HG03378 (cell line): Measurements from ENCODE around the gene GMPPB.
"Not testable (repeated sequence)": the region's sequence is repeated elsewhere in the genome, so short reads cannot be mapped to it uniquely, and the experiment has no call there.

Source experiments
- ATAC-seq: cut with Tn5 transposase; IDR thresholded peaks from one replicate; pipeline ENCODE4 v1.9.1; 2021; ENCODE audit warnings: mild to moderate bottlenecking, moderate library complexity; ENCODE audit not compliant: unreplicated experiment

Gene GMPPB

DNA sequence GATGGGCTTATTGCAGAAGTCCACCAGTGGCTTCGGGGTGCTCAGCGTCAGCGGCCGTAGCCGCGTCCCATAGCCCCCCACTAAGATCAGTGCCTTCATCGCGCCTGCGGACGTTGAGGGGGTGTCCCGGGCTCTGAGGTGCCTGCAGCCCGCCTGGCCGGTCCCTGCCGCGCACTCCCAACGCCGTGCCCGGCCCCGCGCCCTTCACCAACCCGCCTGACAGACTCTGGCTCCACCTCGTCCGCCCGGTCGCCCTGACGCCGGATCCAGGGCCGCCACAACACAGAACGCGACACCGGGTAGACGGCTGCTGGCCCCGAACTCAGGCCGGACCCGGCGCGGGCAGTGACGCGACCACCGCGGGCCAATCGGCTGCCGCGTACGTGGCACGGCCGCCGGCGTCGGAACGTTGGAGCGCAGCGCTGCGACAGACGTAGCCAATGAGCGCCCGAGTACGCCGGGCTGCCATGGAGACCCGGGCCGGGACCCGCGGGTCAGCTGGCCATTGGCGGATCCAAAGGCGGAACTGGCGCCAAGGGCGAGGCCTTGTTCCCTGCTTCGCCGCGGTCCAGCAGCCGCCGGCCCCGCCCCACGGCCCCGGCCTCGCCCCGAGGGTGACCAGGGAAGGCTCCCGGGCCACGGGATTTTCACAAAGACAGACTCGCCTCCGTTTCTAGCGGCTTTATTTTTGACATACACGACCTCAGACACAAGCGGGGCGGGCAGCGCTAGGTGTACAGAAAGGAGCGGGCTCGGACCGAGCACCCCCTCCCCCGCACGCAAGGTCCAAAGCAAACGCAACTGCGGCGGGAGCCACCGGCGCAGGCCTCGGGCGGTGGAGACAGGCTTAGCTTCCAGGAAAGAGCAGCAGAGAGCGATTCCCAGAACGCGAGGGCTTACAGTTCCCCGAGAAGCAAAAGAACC, at the start of gene GMPPB:
Gene GMPPB (minus strand): TSS at position 324 of the 924 bp plus-strand sequence. CDS start 225 bp downstream, at position 99.
- ATAC-seq, result peak; percentile 60

DNA sequence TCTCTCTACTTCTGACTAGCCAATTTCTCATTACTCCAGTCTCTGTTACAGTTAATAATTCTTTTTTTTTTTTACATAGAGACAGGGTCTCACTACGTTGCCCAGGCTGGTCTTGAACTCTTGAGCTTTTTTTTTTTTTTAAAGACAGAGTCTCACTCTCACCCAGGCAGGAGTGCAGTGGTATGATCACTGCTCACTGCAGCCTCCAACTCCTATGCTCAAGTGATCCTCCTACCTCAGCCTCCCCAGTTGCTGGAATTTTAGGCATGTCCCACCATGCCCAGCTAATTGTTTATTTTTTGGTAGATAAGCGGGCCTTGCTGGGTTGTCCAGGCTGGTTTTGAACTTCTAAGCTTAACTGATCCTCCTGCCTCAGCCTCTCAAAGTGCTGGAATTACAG, 49.0 kb upstream of the GMPPB start:
- no peak for ATAC-seq

DNA sequence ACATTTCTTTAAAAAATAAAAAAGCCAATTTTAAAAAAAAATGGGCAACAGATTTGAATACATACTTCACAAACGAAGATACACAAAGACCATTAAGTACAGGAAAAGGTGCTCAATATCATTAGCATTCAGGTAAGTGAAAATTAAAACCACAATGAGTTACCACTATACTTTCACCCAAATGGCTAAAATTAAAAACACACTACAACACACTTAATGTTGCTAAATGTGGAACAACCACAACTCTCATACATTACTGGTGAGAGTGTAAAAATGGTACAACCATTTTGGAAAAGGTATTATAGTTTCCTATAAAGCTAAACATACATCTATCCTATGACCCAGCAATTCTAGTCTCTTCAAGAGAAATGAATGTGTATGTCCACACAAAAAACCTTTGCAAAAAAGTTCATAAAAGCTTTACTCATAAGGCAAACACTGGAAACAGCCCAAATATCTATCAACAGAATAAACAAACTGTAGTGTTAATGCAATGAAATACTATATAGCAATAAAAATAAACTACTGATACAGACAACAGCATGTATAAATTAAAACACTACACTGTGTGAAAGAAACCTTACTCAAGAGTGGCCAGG, 47.7 kb upstream of the GMPPB start:
- no peak for ATAC-seq

DNA sequence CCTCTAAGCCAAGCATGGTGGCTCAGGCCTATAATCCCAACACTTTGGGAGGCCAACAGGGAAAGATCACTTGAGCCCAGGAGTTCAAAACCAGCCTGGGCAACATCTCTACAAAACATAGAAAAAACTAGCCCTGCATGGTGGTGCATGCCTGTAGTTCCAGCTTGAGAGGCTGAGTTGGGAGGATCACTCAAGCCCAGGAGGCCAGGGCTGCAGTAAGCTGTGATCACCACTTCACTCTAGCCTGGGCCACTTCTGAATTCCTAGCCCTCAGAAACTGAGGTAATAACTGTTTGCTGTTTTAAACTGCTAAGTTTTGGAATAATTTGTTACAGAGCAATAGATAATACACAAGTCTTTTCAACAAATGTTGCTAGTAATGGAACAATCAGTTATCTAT, 46.2 kb upstream of the GMPPB start:
- no peak for ATAC-seq

DNA sequence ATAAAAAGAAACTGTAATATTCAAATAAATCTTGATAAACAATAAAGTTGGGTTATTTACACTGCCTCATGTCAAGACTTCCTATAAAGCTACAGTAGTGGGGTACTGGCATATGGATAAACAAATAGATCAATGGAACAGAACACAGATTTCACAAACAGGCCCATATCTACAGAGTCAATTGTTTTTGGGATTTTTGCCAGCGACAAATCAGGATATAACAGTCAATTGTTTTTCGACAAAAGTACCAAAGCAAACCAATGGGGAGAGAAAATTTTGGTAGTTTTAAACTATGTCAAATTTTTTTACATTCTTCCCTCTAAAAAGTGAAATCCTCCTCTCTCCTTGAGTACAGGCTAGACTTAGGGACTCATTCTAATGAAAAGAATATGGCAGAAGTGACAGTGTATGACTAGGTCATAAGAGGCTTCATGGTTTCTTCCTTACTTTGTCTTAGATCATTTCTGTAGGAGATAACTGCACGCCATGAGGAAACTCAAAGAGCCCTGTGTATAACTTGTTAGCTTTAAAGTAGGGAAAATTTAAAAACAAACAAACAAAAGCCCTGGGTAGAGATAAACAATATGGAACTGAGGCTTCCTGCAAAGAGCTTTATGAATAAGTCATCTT, 45.6 kb upstream of the GMPPB start:
- ATAC-seq, result no peak

DNA sequence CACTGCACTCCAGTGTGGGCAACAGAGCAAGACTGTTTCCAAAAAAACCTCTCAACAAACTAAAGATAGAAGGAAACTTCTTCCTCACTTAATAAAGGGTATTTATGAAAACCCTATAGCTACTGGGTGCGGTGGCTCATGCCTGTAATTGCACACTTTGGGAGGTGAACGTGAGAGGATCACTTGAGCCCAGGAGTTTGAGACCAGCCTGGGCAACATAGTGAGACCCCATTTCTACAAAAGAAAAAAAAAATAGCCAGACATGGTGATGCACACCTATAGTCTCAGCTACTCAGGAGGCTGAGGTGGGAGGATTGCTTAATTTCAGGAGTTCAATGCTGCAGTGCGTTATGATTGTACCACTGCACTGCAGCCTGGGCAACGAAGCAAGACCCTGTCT, 40.2 kb upstream of the GMPPB start:
- no peak for ATAC-seq

DNA sequence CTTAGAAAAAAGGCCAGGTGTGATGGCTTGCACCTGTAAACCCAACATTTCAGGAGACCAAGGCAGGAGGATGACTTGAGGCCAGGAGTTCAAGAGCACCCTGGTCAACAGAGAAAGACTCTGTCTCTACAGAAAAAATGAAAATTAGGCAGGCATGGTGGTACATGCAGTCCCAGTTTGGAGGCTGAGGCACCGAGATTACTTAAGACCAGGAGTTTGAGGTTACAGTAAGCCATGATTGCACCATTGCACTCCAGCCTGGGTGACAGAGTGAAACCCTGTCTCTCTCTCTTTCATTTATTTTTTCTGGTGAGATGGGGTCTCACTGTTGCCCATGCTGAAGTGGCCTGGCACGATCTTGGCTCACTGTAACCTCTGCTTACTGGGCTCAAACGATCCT, 37.9 kb upstream of the GMPPB start:
- ATAC-seq, result no peak

DNA sequence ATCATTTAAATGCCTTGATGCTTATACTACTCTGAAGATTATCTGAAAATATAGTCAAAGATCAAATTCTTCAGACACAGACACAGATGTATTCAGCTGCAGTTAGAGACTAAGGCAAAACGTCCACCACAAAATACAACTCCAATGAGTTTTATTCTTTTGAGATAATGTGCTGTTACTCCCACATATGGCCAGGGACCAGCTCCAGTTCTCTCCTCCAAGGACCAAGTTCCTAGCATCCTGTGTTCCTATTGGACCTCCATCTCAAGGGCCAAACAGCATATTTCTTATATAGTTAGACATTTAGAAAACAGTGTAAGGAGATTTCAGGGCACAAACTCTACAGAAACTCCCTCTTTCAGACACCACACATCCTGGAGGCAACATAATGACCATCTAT, 35.5 kb upstream of the GMPPB start:
- no peak for ATAC-seq

DNA sequence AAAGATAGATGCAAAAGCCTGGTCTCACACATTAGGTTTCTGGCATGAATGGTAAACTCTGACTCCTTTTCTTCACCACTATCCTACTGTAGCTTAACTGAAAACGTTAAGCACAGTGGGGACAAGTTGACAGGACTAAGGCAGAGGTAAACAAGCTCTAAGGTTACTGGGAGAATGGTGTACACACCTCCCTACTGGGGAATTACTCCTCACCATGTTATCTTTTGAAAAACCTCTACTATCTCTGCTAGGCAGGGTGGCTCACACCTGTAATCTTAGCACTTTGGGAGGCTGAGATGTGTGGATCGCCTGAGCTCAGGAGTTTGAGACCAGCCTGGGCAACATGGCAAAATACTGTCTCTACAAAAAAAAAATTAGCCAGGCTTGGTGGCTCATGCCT, 33.4 kb upstream of the GMPPB start:
- ATAC-seq, result no peak

DNA sequence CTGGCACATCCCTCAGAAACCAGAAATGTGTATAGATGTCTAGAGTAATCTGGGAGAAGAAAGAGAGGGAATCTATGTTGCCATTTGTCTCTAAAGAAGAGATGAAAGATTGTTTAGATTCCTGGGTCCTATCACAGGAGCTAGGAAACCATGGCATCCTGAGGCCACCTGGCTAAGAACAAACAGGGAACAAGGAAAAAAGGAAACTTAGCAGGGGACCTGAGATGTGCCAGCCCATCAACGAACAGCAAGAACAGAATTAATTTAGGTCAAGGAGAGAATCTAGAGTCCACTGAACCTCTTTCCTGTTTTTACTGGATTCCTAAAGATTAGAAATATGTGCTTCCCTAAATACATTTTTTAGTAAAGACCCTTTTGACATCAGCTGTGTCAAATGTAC, 32.3 kb upstream of the GMPPB start:
- no peak for ATAC-seq

DNA sequence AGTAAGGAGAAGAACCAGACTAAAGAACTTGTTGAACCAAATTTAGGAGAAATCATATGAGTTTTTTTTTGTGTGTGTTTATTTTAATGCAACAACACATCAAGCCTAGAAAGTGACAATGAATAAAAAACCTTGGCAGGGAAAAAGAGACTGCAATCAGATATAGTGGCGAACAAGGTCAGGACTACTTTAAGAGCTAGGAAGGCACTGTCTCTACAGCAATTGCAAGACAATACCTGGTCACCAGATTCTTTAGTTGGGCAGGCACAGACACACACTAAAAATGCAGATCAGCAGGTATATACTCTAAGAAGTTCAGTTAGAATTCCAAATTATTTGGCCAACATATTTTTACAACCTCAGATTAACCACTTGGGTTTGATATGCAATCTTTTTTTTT, 30.8 kb upstream of the GMPPB start:
- no peak for ATAC-seq

DNA sequence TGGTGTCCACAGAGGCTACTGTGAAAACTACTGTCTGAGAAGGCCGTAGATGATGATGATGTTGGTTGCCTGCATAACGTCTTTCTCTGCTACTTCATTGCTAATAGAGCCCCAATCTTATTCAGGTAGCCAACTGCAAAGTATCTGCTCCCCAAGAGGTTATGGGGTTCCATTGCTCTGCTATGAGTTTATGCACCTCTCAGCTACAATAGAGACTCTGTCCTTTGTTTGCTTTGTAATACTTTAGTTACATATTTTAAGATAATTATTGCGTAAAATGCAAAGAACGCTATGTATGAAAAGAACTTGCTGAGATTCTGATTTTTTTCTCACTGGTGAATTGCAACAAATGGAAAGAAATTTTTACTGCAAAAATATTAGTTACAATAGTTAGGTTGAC, 27.8 kb upstream of the GMPPB start:
- ATAC-seq, result no peak

DNA sequence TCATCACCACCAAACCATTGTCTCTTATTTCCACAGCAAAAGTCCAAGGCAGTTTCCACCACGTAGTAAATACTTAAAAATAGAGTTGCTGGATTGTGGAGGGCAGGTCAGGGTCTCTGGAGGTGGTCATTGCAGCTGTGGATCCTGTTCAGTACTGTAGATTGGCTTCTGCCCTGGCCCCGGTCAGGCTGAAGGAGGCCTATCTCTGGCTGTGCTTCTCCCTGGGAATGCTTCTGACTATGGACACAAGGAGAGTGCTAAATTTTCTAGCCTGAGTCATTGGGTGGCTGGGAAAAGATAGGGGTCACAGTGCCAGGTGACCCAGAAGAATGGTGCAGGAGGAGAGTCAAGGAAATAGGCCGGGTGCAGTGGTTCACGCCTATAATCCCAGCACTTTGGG, 26.3 kb upstream of the GMPPB start:
- no peak for ATAC-seq

DNA sequence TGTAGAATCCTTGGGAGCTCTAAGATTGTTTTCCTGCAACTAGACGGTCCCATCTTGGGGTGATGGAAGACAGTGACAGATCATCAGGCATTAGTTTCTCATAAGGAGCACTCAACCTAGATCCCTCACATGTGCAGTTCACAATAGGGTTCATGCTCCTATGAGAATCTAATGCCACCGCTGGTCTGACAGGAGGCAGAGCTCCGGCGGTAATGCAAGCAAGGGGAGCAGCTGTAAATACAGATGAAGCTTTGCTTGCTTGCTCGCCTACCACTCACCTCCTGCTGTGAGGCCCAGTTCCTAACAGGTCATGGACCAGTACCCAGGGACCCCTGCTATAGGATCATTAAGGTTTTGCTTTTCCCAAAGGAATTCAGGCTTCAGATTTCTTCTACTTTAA, 25.1 kb upstream of the GMPPB start:
- not testable (repeated sequence) for ATAC-seq

DNA sequence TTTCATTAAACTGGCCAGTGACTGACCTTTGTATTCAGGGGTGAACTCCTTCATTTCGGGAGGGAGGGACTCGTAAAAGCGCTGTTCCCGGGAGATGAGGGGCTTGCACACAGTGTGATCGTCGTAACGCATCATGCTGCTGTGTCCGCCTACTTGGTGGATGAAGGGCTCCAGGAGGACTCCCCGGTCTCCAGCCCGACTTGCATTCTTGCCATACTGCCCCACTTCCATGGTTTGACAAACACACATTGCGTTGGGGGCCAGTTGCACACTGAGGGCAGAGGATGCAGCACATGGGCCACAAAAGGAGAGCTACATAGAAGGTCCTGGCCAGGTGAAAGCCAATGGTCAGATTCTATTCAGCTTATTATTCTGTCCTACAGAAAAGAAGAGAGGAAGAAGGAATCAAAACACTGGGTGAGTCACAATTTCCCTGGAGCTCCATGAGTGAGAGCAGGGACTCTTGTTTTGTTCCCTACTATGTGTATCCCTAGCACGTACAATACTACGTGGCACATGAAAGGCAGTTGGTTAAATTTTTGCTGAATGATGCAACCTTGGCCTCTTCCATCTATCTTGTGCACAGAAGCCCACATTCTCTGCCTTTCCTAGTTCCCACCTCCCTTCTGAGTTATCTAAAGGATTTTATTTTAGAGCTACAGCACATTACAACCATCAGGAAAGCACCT, 24.2 kb upstream of the GMPPB start:
- ATAC-seq, result no peak

DNA sequence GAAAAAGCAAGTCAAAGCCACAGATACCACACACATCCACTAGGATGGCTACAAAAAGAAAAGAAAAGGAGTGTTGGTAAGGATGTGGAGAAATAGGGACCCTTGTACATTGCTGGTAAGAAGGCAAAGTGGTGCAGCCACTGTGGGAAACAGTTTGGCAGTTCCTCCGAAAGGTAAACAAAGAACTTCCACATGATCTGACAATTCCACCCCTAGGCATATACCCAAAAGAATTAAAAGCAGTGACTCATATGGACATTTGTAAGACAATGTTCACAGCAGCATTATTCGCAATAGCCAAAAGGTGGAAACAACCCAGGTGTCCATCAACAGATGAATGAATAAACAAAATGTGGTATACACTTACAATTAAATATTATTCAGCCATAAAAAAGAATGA, 22.2 kb upstream of the GMPPB start:
- ATAC-seq, result no peak

DNA sequence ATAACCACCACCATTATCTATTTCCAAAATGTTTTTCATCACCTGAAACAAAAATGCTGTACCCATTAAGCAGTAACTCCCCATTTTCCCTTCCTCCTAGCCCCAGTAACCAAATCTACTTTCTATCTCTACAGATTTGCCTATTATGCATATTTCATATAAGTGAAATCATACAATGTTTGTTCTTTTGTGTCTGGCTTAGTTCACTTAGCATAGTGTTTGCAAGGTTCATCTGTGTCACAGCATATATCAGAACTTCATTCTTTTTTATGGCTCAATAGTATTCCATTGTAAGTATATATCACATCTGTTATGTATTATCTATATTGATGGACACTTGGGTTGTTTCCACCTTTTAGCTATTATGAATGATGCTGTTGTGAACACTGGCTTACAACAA, 16.7 kb upstream of the GMPPB start:
- ATAC-seq, result no peak

DNA sequence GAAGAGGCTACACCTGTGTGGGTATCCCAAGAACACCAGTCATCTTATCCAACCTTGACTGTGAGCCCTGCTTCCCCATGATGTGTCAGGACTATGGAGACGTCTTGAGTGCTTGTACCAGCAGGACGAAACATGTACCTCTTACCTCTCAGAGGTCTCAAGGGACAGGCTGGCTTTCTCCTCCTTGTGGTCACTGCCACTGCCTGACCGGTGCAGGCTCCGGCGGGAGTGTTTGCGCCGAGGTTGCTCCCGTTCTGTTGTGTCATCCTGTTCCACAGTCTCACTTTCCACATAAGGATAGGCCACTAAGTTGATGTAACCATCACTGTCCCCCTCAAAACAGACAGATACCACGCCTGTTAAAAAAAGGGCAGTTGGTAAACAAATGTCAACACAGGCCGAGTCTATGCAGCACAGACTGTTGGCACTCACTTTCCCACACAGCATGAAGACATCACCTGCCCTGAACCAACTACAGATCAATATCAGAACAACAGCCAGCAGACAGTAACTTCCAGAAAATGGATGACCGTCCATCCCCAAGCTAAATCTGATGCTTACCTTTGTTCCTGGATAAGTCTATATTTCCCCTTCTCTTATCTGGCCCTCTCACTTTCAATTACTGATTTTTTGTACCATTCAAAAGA, 14.4 kb upstream of the GMPPB start:
- no peak for ATAC-seq

DNA sequence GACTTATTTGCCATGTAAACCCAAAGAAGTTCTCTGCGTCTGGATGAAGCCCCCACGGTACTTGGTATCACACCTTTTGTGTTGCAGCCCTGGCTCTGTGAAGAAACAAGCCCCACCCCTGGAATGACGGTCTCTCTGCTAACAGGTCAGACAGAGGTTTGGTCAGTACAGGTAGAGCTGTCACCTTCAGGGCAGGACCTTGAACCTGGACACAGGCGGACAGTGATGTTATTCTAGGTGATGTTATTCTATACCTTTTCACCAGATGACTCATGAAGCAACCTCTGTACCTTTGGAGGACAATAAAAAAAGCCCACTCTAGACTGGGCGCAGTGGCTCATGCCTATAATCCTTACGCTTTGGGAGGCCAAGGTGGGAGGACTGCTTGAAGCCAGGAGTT, 11.0 kb upstream of the GMPPB start:
- no peak for ATAC-seq

DNA sequence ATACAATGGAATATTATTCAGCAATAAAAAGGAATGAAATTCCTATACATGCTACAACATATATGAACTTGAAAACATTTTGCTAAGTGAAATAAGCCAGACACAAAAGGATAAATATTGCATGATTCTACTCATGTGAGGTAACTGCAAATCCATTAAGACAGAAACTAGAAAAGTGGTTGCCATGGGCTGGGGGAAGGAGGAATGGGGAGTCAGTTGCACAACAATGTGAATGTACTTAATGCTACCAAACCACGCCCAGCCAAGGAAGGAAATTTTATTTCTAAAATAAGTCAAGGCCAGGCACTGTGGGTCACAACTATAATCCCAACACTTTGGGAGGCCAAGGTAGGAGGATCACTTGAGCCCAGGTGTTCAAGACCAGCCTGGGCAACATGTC, 9.8 kb upstream of the GMPPB start:
- ATAC-seq, result no peak

DNA sequence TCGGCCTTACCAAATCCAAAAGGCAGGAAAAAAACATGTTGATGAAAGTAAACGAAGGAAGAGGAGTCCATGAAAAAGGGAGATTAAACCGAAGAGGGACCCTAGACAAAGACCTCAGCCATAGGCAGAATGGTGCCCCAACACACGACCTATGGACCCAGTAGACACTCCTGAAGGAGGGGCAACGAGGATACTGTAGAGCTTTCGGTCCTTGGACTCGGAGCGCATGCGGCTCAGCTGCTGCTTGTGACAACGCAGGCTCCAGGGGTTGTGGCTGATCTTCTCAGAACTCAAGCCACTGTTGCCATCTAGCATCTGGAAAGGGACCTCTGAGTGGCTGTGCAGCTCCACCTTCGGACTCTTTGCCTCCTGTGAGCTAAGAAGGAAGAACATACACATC, 8.8 kb upstream of the GMPPB start:
- ATAC-seq, result no peak
